ENCODE measurements around the gene CARD9.

CARD9 gene

DNA sequence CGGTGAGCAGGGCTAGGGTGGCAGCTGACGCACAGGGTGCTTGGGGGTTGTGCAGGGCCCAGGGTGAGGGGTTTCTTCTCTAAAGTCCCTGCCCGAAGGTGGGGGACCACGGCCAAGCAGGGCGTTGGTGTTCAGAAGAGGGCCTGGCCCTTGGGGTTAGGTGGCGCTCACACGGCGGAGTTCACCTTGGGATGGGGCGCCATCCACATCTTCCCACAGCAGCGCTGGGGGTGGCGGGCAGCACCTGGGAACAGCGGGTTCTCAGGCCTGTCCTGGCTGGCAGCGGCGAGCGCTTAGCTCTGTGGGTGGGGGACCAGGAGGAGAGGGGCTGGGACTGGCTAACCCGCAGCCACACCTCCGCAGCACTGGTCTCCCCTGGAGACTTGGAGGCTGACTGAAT lies 40.0 kb downstream of the CARD9 start:
- Mint-ChIP-seq H3K4me3 (no peak overlapping the region), H3K27me3 (ENCODE audit: low read depth, poor library complexity) (no peaks in the 10 kb centered on the region), H3K36me3 (ENCODE audit: low read depth) (no peaks in the 10 kb centered on the region), H3K9me3 (no peaks in the 10 kb centered on the region), H3K4me1 (peaks cover 18% of the 10 kb centered on the region), H3K27ac (no peak overlapping the region)
- DNase-seq: no peak
- TF ChIP-seq CTCF (IDR thresholded peaks at IDR 0.05): no peak

- H3K4me1 Mint-ChIP-seq: peaks cover 19% of the 10 kb centered on the region
Observed at GRCh38 chr9:136333045-136333444, 40.4 kb downstream of the CARD9 start.

GRCh38 chr9:136332482-136332983 lies 40.9 kb downstream of the CARD9 start:
- Mint-ChIP-seq H3K4me3 (no peak overlapping the region), H3K4me1 (peaks cover 19% of the 10 kb centered on the region), H3K27ac (no peak overlapping the region), H3K27me3 (ENCODE audit: low read depth, poor library complexity) (no peaks in the 10 kb centered on the region), H3K36me3 (ENCODE audit: low read depth) (no peaks in the 10 kb centered on the region), H3K9me3 (no peaks in the 10 kb centered on the region)
- TF ChIP-seq CTCF (IDR thresholded peaks at IDR 0.05): no peak
- DNase-seq: no peak

More at GRCh38 chr9:136333045-136333444, 40.4 kb downstream of the CARD9 start:
- no peak for DNase-seq
- Mint-ChIP-seq H3K27me3 (ENCODE audit: low read depth, poor library complexity) (no peaks in the 10 kb centered on the region), H3K36me3 (ENCODE audit: low read depth) (no peaks in the 10 kb centered on the region), H3K4me3 (no peak overlapping the region), H3K9me3 (no peaks in the 10 kb centered on the region), H3K27ac (no peak overlapping the region)
- TF ChIP-seq CTCF (IDR thresholded peaks at IDR 0.05): no peak

- Mint-ChIP-seq H3K27me3 (ENCODE audit: low read depth, poor library complexity) (no peaks in the 10 kb centered on the region), H3K9me3 (no peaks in the 10 kb centered on the region), H3K4me3 (no peak overlapping the region), H3K36me3 (ENCODE audit: low read depth) (no peaks in the 10 kb centered on the region), H3K27ac (no peak overlapping the region), H3K4me1 (peaks cover 20% of the 10 kb centered on the region)
- DNase-seq: no peak
- no peak for TF ChIP-seq CTCF (IDR thresholded peaks at IDR 0.05)
Observed at GRCh38 chr9:136331556-136332481, 41.6 kb downstream of the CARD9 start.

- Mint-ChIP-seq H3K36me3 (ENCODE audit: low read depth) (no peaks in the 10 kb centered on the region), H3K4me3 (no peak overlapping the region), H3K9me3 (no peaks in the 10 kb centered on the region), H3K4me1 (peaks cover 28% of the 10 kb centered on the region), H3K27ac (no peak overlapping the region), H3K27me3 (ENCODE audit: low read depth, poor library complexity) (no peaks in the 10 kb centered on the region)
- no peak for TF ChIP-seq CTCF (IDR thresholded peaks at IDR 0.05)
- DNase-seq: no peak
Observed at GRCh38 chr9:136331030-136331429, 42.4 kb downstream of the CARD9 start.
